GM12878 (cell line): Measurements from ENCODE around the gene PPA1.

ENCODE experiments used
- CTCF ChIP-seq, 3 experiments: IDR thresholded peaks in 2 of 3; conservative IDR thresholded peaks in 1 of 3; 2 replicates each; pipeline ENCODE4 v1.5.1; 2011; ENCODE audit warnings: low read depth in 3 of 3, low read length in 3 of 3, mild to moderate bottlenecking in 3 of 3, control low read depth in 2 of 3, moderate library complexity in 2 of 3, inconsistent platforms in 1 of 3, mixed read lengths in 1 of 3; ENCODE audit not compliant: control insufficient read depth in 2 of 3, insufficient read depth in 1 of 3; ENCODE audit errors: extremely low read depth in 1 of 3
- EP300 ChIP-seq, 2 experiments: fragments of 150-350 bp in 1 of 2; IDR thresholded peaks; 2 replicates each; pipeline ENCODE4 v1.6.1; 2011 to 2012; ENCODE audit warnings: low read depth in 2 of 2, low read length in 2 of 2, borderline replicate concordance in 1 of 2, improper control_type of control experiment in 1 of 2, inconsistent platforms in 1 of 2; ENCODE audit not compliant: control insufficient read depth in 1 of 2
- GABPA ChIP-seq: IDR thresholded peaks from 2 replicates; pipeline ENCODE4 v1.6.1; 2014; ENCODE audit warnings: antibody characterized with exemption, low read depth, mild to moderate bottlenecking, inconsistent platforms
- HDAC6 ChIP-seq: fragments of 200-600 bp; sonication (generic); IDR thresholded peaks from one replicate; pipeline ENCODE4 v1.8.0; 2017; ENCODE audit warnings: antibody characterized with exemption; ENCODE audit not compliant: unreplicated experiment
- MAX ChIP-seq: IDR thresholded peaks from 2 replicates; pipeline ENCODE4 v1.6.1; 2012; ENCODE audit warnings: low read depth, low read length, improper control_type of control experiment
- POLR2AphosphoS5 ChIP-seq: IDR thresholded peaks from 2 replicates; pipeline ENCODE4 v1.6.1; 2011; ENCODE audit warnings: mild to moderate bottlenecking, low read length, inconsistent platforms
- RAD21 ChIP-seq: IDR thresholded peaks from 2 replicates; pipeline ENCODE4 v1.6.1; 2011; ENCODE audit warnings: mild to moderate bottlenecking, low read depth, low read length, moderate library complexity; ENCODE audit not compliant: insufficient read depth
- SPI1 ChIP-seq: IDR thresholded peaks from 2 replicates; pipeline ENCODE4 v1.6.1; 2011; ENCODE audit warnings: low read depth, mild to moderate bottlenecking, low read length, moderate library complexity, borderline replicate concordance; ENCODE audit not compliant: insufficient read depth
- USF2 ChIP-seq: IDR thresholded peaks from 2 replicates; pipeline ENCODE4 v1.6.1; 2011; ENCODE audit warnings: low read depth, low read length, improper control_type of control experiment, borderline replicate concordance

GRCh38 chr10:70176441-70176840, 56.8 kb downstream of the PPA1 start:
- no peak for TF ChIP-seq CTCF (IDR thresholded peaks at IDR 0.05 in 2 of 3, conservative IDR thresholded peaks at IDR 0.05 in 1 of 3; ENCODE audit: control insufficient read depth in 2 of 3, extremely low read depth in 1 of 3, insufficient read depth in 1 of 3, low read depth in 3 of 3, low read length in 3 of 3)
- TF ChIP-seq EP300 (IDR thresholded peaks at IDR 0.05; ENCODE audit: borderline replicate concordance in 1 of 2, control insufficient read depth in 1 of 2, low read depth in 2 of 2, low read length in 2 of 2): no peak
- no peak for TF ChIP-seq MAX
- TF ChIP-seq HDAC6: no peak
- TF ChIP-seq RAD21: no peak
- no peak for TF ChIP-seq GABPA
- TF ChIP-seq SPI1: no peak
- TF ChIP-seq USF2: no peak
- no peak for TF ChIP-seq POLR2AphosphoS5
